GM21723 (cell line): ENCODE measurements around the gene TBC1D2B.
"Not testable (repeated sequence)": the region's sequence is repeated elsewhere in the genome, so short reads cannot be mapped to it uniquely, and the experiment has no call there.

Experiments used
- ATAC-seq: cut with Tn5 transposase; IDR thresholded peaks from one replicate; pipeline ENCODE4 v1.9.1; 2021; ENCODE audit warnings: mild to moderate bottlenecking, moderate library complexity; ENCODE audit not compliant: unreplicated experiment

TBC1D2B gene

DNA sequence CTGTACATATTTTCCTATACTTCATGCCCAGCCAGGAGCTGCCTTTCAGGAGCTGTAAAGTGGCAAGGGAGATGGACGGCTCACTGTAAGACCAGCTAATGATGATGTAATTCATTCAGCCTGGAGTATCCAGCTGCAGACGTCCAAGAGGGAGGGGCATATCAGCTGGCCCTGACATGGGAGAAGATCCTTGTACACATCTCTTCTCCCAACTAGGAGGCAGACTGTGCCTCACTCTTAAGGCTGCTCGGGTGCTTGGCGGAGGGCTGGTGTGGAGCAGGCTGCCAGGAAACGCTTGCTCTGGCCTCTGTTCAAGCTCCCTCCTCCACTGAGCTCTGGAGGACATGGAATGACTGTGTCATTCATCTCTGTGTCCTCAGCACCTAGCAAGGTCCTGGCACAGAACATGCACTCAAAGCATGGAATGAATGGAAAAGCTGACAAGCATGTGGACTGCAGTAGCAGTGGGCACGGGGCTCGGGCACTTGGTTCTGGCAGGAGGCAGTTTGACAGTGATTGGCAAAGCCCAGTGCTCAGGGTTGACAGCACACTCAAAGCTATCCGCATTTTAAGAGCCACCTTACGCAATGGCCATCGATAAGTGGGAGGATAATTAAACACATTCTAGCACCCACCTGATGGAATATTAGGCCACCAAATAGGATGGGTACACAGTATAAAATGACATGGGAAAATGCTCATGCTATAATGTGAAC, 72.4 kb downstream of the TBC1D2B start:
- ATAC-seq = no peak

DNA sequence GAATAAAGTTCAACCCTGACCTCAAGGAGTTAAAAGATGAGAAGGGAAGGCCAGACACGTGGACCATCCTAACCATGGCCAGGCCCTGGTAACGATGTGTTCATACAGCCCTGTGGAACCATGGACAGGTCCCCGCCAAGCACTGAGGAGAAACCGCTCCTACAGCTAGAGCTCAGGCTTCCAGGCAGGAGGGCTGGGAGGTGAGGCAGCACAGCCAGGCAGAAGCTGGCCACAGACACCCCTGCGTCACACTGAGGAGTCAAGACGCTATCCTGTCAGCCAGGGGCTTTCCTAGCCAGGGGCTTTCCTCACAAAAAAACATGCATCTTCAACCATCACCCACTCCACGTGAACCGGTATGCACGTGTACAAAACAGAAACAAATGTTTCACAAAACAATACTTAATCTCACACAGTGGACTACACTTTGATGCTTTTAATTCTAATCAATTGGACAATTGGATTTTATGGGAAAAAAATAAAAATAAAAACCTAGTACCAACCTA, 73.2 kb downstream of the TBC1D2B start:
- ATAC-seq = no peak

DNA sequence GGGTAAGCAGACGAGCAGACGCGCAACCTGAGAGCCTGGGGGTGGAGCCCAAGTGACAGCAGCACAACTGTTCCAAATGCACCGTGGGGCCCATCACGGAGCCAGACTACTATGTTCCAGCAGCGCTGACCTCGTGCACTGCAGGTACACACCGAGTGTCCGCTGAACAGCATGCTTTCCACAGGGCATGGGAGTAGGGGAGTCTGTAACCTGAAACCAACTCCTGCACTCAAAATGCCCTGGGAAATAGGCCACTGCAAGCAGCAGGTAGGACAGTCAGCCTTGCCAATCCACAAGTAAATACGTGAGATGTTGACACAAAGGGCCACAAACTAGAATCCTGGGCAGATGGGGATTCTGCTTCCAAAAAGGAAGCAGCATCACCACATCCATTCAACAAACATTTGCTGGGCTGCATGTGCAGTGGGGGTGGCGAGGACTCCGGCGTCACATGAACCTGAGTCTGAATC, 73.9 kb downstream of the TBC1D2B start:
- ATAC-seq = no peak

DNA sequence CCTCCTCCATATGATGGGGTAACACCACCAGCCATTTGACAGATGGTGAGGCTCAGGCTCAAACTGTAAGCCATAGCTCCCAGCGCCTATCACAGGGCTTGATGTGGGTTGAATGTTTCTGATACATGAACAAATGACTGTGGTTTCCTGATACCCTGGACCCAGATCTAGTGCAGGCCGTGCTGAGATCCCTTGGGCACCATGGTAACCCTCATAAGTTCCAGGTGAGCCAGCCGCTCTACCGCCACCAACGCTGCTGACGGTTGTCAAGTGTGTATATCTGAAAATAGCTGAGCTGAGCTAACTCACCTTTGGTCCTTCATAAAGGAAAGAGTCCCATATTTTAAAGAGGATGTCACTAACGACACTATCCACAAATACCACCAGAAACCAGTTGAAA, 74.5 kb downstream of the TBC1D2B start:
- no peak for ATAC-seq

DNA sequence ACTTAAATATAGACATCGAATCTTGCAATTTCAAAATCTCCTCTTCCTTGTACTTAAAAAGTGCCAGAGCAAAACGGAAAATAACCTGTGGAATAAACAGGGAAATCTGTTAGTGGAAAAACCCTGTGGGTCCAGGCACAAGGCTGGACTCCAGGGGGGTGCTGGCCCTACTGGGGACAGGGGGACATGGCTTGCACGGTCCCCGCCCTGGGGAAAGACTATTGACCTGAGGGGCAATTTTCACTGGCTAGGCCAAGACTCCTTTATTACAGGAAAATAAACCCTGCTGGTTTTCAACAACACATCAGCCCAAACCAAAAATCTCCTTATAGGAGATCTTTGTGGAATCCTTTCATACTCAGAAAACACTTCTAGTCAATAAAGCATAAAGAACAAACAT, 75.9 kb downstream of the TBC1D2B start:
- no peak for ATAC-seq

DNA sequence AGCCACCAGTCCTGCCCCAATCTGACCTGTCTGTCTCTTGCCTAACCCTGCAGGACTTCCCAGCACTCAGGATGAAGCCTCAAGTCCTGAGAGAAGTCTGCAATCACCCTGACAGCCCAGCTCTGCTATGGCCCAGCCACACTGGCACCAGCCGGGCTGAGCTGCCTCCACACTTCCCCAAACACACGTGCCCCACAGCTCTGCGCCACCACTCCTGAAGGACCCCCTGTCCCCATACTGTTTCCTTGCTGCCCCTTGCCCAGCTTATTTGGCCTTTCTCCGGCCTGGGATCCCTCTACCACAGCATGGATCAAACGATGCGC, 76.6 kb downstream of the TBC1D2B start:
- no peak for ATAC-seq

DNA sequence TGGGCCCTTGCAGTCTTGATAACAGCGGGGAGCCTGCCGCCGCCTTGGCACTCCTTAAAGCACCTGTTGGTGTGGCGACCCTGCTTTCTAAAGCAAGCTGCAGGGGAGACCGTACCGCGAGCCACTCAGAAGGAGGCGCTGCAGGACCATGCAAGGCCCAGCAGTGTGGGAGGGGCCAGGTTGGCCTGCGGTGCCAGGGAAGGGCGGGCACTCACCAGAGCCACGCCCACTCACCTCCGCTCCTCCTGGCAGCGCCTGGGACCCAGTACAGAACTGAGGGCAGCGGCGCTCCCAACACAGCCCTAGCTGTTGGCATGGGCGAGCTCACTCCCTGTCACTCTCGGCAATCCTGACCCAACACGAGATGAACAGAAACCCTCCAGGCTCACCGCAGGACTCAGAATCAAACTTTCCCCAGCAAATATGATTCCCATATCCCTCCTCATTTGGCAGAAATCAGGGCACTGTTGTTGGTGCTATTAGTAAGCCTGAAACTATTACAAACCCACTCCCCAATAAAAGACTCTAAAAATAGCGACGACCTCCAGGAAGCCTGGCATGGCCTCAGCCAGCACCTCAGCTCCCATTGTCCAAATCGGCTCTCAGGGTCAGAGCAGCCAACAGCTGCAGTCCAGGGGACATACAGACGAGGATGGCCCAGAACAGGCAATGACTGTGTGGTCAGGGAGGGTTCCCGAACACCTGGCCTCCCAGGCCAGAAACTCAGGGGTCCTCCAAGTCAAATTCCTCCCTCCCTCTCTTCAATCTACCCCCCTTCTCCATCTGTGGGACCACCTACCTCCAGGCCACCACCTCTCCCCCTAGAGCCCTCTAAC, 77.2 kb downstream of the TBC1D2B start:
- ATAC-seq = no peak

DNA sequence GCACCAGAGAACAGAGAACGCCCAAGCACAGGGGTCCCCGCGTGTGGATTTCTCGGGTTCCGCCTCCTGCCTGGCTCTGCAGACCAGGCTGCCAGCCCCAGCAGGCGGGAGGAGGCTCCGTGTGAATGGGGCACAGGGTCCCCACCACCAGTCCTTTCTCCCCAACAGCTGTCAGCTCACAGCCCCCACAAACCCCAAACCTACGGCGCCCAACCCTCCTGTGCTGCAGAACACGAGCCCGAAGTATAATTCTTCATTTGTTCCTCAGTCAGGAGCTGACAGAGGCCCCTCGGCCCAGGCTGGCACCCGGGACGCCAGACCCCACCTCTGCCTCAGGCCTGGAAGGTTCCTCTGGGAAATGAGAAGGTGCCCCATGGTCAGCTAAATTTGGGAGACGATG, 78.0 kb downstream of the TBC1D2B start:
- ATAC-seq = no peak

DNA sequence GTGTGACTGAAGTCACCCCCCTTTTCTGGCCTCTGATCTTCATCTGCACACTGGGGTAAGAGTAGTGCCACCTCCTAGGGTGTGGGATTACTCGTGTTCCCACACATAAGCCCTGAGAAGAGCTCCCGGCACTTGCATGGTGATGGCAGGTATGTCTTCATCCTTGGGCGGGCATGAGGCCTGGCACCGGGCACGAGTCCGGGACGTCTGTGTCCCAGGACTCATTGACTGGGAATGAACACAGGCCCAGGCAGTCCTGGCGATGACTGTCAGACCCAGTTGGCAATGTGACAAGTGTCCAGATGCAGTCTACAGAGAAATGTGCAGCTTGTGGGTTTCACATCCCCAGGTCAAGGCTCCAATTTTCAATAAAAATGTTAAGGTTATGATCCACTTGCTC, 78.9 kb downstream of the TBC1D2B start:
- no peak for ATAC-seq

DNA sequence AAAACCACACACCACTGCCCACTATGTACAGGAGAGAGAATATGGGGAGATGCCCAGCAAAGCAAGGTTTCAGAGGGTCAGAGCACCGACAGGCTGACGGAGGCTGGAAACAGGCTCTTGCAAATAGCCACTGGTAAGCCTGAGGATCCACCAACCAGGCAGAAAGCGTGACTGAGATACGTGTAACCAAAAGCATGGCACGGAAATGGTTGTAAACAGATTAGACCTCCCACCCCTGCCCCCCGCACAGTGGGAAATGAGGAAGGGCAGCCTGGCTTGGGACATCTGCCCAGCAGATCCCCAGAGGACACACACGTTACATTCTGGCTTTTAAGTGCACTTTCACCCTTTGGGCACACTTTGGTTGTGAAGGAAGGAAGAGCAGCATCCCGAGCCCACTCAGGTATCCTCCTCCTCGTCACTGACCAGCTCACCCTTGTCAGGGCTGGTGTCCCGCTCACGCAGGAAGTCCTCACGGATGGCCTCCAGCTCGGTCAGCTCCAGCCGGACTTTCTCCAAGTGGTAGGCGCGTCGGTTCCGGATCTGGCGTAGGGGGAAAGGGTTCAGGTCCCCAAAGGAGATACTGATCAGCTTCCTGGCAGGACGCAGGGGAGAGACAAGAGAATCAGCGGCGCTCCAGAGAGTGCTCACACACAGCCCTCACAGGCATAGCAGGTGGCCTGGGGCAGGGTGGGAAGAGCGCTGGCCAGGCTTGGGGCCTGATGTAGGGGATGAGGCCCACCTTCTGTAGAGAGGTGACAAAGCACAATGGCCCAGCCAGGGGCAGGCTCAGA, 79.6 kb downstream of the TBC1D2B start:
- not testable (repeated sequence) for ATAC-seq

DNA sequence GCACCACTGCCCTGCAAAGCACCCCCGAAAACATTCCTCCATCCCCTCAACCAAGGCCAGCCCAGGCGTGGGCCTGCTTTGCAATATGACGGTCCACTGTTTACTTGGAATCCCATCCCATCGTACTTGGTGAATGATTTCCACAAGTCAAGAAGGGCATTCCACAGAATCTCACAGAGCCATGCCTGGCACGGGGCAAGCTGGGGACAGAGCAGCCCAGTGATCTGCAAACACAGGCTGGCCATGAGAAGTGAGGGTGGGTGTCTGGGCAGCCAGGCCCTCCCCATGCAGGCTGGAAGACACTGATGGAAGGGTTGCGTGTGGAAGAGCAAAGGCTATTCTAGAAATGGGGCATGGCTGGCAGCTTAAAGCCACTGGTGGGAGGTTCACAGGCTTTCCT, 80.3 kb downstream of the TBC1D2B start:
- not testable (repeated sequence) for ATAC-seq

DNA sequence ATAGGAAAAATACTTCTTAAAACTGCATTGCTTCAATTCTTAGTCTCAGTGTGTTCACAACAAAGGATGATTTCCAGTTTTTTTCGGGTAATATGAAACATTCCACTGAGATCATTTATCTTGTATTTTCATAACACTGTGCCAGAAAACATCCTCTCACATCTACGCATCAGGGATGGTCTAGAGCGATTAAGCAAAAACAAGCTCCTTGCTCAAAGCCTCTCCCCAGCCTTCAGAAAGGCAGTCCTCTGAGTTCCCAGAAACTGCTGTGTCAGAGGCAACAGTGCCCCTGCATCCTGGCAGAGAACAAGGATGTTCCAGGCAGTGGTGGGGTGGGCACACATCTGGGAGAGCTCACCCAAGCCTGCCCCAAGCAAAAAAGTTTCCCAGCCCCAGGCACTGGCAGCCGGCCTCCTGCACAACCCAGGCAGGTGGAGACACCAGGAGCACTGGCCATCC, 80.8 kb downstream of the TBC1D2B start:
- not testable (repeated sequence) for ATAC-seq

DNA sequence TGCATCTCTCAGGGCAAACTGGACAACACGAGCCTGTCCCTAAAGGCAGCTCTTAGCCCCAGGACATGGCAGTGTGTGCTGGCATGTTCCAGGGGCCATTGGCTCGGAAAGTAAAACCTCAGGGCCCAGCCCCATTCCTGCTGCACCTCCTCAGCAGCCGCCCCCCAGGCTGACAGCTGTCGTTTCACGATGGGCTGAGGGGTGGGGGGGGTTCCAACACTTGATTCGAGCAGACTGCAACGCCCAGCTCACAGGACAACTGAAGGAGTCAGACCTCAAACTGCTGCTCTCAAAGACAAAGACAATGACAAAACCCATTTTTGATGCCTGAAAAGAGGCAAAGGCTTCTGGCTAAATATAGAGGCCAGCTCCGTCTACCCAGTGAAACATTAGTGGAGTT, 81.3 kb downstream of the TBC1D2B start:
- ATAC-seq = not testable (repeated sequence)

DNA sequence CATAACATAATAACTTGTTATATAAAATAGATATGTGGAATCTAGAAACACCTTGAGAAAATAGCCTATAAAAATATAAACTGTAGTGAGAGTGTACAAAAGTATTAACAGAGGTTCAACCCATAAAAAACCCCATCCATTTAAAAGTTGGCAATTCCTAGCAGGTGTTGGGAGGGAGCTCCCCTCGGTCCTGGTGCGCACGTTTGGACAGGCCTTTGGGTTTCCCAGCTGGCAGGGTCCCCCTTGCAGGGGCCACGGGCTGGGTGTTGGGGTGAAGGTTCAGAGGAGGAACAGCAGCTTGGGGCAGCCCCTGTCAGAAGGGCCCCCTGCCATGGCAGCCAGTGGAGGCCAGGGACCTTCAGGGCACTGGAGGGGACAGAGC, 82.0 kb downstream of the TBC1D2B start:
- ATAC-seq = not testable (repeated sequence)

DNA sequence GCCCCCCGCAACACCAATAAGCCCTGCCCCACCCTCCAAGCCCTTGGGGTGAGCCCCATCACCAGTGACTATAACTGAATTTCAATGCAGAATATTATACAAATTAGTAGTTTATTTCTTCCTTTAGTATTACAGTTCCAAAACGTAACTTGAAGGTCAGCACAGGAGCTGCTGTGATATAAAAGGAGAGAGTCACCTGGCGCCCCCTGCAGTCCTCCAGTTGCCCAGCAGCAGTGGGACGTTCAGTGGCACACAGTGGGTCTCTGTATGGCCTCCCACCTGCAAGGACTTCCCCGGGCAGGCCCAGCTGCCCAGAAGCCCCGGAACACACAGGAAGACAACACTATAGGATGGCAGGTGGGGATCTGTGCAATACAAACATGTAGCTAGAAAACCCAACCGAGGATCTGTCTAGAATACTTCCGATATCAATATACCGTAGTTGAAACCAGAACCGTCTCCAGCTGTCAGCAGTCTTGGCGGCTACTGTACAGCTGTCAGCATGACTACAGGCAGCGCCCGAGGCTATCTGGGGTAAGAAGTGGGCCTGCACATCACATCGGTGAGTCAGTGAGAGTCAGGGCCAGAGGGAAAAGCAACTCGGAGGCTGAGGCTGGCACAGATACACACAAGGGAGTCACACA, 82.5 kb downstream of the TBC1D2B start:
- not testable (repeated sequence) for ATAC-seq

DNA sequence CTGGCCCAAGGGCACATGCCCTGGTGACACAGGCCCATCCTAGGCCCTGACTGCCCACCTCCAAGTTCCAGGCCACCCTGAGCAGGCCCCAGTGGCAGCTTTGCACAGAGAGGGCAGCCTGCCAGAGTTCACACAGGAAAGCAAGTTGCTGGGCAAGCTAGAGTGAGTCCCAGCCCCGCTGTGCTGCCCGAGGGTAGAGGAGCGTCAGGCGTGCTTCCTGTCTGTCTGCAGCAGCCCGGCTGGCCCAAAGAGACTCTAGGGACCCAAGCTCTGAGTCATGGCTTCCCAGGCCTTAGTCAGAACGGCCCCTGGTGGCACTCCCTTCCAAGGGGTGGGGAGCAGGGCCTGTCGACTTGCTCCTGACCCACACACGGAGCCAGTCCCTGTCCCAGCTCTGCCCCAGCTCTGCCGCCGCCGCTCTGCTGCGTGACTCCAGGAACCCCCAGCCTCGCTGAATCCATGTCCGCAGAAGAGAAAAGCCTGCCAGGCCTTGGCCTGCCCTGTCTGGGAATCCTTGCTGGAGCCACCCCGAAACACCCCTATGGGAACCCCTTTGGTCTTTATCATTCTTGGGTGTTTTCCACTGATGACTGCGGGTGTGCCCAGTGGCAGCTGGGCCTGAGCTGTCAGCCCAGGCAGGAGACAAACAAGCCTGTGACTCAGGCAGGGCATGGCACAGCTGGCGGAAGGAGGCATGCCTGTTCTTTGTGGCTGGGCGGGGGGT, 83.4 kb downstream of the TBC1D2B start:
- ATAC-seq = peak; percentile 68

DNA sequence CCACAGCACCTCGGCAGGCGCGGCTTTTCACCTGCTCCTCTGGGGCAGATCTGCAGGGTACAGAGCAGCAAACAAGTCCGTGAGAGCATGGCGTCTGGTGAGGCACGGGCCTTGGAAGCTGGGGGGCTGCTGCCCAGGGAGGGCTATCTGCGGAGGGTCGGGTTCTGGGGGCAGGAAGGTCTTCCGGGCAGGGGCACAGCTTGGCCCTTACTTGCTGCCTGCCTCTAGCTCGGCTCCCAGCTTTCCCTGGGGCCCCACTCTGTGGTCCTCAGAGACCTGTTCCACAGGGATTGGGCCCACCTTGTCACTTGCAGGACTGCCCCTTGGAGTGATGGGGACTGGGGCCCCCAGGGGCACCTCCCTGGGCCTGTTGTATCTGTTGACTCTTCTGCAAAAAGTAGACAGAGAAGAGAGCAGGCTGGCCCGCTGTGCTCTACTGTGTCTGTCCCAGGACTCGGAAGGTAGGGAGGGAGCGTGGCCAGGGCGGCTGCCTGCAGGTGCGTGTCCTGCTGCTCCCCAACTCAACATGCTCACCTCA, 84.1 kb downstream of the TBC1D2B start:
- ATAC-seq = peak; percentile 9

DNA sequence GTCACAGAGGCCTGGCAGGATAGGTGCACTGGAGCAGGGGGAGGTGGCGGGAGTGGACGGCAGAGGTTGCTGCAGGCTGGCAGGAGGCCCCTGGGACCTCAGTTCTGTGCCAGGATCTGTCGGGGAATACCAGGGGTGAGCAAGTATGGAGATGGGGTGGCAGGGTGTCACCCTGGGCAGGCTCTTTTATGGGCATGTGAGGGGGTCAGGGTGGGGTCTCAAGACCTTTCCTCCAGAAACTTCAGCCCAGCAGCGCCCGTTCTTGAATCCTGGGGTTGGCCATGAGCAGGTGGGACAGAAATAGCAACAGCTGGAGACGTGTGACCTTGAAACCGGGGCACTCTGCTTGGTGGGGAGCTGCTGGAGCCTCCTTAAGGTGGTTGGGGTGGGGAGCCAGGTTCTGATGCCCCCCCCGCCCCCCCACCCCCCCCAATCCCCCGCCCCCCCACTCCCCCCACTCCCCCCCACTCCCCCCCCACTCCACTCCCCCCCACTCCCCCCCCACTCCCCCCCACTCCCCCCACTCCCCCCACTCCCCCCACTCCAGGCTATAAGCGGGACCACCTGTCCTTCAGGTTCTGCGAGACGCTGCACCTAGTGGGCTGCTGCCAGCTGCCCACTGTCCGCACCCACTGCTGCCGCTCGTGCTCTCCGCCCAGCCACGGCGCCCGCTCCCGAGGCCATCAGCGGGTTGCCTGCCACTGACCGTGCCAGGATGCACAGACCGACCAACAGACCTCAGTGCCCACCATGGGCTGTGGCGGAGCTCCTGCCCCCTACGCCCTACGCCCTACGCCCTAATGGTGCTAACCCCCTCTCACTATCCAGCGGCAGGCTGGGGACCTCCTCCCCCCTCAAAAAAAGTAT, 84.9 kb downstream of the TBC1D2B start:
- no peak for ATAC-seq

DNA sequence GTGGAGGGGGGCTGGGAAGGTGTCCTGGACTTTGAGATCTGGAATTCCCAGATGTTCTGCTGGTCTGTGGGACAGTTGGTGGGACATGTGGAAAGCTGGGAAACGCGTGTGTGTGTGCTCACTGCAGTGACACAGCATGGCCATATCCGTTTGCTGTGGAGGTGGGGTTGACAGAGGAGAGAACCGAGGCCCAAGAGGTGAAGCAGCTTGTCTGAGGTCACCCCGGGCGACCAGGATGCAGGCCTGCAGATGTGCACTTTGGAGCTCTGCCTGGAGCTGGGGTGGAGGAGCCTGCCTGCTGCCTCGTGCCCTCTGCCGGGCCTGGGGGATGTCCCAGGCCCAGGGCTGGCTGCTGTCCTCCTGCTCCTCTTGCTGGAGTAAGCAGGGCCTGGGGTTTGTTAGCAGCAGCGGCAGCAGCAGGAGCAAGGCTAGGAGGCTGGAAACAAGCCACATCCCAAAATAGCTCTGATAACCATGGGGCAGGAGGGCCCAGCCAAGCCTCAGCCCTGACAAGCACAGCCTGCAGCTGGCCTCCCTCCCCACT, 85.8 kb downstream of the TBC1D2B start:
- ATAC-seq = not testable (repeated sequence)
